Activated T-cell treated with anti-CD3 and anti-CD28 coated beads for 48 hours (primary cell): ENCODE results near the gene GAL3ST3.
"Not testable (repeated sequence)": the region's sequence is repeated elsewhere in the genome, so short reads cannot be mapped to it uniquely, and the experiment has no call there.

ENCODE experiments used
- DNase-seq: peaks from one replicate; pipeline ENCODE4 v3.0.0-alpha.2; 2020; ENCODE audit warnings: low read depth

Gene GAL3ST3

GRCh38 chr11:66048547-66049323 lies at the start of gene GAL3ST3:
TSS of gene GAL3ST3 (minus strand) at chr11:66049161. CDS start at chr11:66045415, 3,746 bp downstream.
- DNase-seq: no peak

- not testable (repeated sequence) for DNase-seq
Observed at GRCh38 chr11:66092125-66092524, 43.2 kb upstream of the GAL3ST3 start.

GRCh38 chr11:66090288-66090687 lies 41.3 kb upstream of the GAL3ST3 start:
- no peak for DNase-seq

GRCh38 chr11:66089067-66089466 lies 40.1 kb upstream of the GAL3ST3 start:
- DNase-seq: no peak

- DNase-seq: no peak
Observed at GRCh38 chr11:66087148-66087908, 38.4 kb upstream of the GAL3ST3 start.

- DNase-seq: no peak
Observed at GRCh38 chr11:66084821-66085475, 36.0 kb upstream of the GAL3ST3 start.

GRCh38 chr11:66083767-66084166 lies 34.8 kb upstream of the GAL3ST3 start:
- no peak for DNase-seq

- no peak for DNase-seq
Observed at GRCh38 chr11:66082946-66083698, 34.2 kb upstream of the GAL3ST3 start.

- no peak for DNase-seq
Observed at GRCh38 chr11:66081505-66081904, 32.5 kb upstream of the GAL3ST3 start.

GRCh38 chr11:66080055-66080817 lies 31.3 kb upstream of the GAL3ST3 start:
- DNase-seq: no peak

GRCh38 chr11:66078949-66079348 lies 30.0 kb upstream of the GAL3ST3 start:
- DNase-seq: not testable (repeated sequence)

- no peak for DNase-seq
Observed at GRCh38 chr11:66077927-66078326, 29.0 kb upstream of the GAL3ST3 start.

- DNase-seq: no peak
Observed at GRCh38 chr11:66076561-66076960, 27.6 kb upstream of the GAL3ST3 start.

- no peak for DNase-seq
Observed at GRCh38 chr11:66075273-66075672, 26.3 kb upstream of the GAL3ST3 start.

GRCh38 chr11:66073669-66074068 lies 24.7 kb upstream of the GAL3ST3 start:
- no peak for DNase-seq

GRCh38 chr11:66072518-66072917 lies 23.6 kb upstream of the GAL3ST3 start:
- DNase-seq: no peak

GRCh38 chr11:66072081-66072480 lies 23.1 kb upstream of the GAL3ST3 start:
- DNase-seq: no peak

- no peak for DNase-seq
Observed at GRCh38 chr11:66071381-66071801, 22.4 kb upstream of the GAL3ST3 start.

- no peak for DNase-seq
Observed at GRCh38 chr11:66070604-66071380, 21.8 kb upstream of the GAL3ST3 start.
